ENCODE results near the gene PBX2.
A peak's percentile ranks its signal among the peaks of the same experiment; 100 is the strongest.
"Not testable (repeated sequence)": the region's sequence is repeated elsewhere in the genome, so short reads cannot be mapped to it uniquely, and the experiment has no call there.

The PBX2 gene

DNA sequence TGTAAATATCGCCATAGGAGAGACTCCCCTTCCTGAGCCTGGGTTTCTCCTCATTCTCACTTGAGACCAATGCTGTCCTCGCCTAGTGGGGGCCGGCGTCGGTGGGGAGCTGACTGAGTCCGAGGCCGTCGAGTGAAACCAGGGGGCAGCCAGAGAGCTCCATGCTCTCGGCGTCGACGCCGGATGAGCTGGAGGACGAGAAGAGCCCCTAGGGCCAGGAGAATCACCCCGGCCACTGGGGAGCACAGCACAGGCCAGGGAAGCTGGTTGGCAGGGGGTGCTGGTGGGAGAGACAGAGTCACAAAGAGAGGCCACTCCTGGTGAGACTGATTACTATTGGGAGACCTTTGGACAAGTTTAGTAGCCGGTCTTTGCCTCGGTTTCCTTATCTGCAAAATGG, 8.9 kb upstream of the PBX2 start:
- no peak for TF ChIP-seq POLR2AphosphoS5 (IDR thresholded peaks at IDR 0.05; ENCODE audit: low read depth, low read length)
- FAIRE-seq, result no peak

DNA sequence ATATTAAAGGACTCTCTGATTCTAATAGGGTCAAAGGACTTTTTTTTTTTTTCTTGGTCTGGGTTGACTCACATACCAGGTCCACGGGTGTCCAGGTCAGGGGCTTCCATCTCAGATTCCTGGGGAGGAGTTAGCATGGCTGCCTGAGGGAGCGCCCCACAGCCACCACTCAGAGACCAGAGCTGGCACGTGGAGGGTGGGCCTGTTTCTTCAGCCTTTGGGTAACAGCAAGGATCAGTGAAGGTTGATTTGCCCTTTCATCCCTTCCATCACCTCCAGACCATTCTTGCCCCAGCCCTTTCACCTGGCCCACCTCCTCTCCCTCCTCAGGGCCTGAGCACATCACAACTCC, 8.3 kb upstream of the PBX2 start:
- TF ChIP-seq TAF1 (IDR thresholded peaks at IDR 0.05; ENCODE audit: borderline replicate concordance, low read depth, low read length) (no peak), POLR2A (IDR thresholded peaks at IDR 0.05; ENCODE audit: low read depth, low read length) (no peak), POLR2AphosphoS5 (IDR thresholded peaks at IDR 0.05; ENCODE audit: low read depth, low read length) (no peak)
- DNase-seq (ENCODE audit: insufficient read length) (no peak), FAIRE-seq (no peak)

More for the DNA sequence above, 8.9 kb upstream of the PBX2 start:
- DNase-seq (ENCODE audit: insufficient read length), result no peak

DNA sequence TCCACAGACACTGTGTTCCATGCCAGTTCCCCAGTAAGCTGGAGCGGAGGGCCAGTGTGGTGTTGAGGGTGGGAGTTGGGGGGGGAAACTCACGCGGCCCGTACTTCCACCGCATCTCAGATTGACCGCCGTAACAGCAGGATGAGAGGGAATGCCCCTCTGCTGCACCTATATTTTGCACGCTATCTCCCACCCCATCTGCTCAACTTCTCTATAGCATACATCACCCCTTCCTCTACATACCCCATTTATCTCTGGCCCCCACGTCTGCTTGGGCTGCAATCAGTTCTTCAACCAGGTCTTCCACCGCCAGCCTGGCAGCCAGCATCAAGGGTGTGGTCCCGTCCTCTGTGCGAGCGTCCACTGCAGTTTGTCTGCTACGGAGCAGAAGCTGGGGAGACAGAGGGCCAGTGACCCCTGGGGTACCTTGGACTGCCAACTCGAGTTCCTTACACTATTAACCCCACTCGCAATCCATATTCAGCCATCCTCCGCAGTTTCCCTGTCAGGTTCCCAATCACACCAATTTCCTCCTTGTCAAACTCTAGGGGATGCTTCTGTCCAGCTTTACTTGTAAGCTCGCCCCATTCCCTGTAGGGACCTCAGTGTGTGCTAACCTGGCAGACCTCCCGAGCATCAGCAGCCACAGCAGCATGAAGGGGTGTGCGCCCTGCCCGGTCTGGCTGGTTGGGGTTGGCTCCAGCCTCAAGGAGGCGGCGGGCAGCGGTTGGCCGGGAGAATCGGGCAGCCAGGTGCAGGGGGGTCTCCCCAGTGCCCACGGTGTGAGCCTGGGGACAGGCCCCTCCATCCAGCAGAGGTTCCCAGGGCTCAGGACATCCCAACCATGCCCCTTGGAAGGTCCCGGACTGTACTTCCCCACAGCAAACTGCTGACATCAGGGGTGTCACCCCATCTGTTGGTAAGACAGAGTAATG, 6.9 kb upstream of the PBX2 start:
- no peak for DNase-seq (ENCODE audit: insufficient read length)
- FAIRE-seq, result no peak
- no peak for TF ChIP-seq TAF1 (IDR thresholded peaks at IDR 0.05; ENCODE audit: borderline replicate concordance, low read depth, low read length)
- TF ChIP-seq POLR2AphosphoS5 (IDR thresholded peaks at IDR 0.05; ENCODE audit: low read depth, low read length), result no peak
- no peak for TF ChIP-seq POLR2A (IDR thresholded peaks at IDR 0.05; ENCODE audit: low read depth, low read length)

DNA sequence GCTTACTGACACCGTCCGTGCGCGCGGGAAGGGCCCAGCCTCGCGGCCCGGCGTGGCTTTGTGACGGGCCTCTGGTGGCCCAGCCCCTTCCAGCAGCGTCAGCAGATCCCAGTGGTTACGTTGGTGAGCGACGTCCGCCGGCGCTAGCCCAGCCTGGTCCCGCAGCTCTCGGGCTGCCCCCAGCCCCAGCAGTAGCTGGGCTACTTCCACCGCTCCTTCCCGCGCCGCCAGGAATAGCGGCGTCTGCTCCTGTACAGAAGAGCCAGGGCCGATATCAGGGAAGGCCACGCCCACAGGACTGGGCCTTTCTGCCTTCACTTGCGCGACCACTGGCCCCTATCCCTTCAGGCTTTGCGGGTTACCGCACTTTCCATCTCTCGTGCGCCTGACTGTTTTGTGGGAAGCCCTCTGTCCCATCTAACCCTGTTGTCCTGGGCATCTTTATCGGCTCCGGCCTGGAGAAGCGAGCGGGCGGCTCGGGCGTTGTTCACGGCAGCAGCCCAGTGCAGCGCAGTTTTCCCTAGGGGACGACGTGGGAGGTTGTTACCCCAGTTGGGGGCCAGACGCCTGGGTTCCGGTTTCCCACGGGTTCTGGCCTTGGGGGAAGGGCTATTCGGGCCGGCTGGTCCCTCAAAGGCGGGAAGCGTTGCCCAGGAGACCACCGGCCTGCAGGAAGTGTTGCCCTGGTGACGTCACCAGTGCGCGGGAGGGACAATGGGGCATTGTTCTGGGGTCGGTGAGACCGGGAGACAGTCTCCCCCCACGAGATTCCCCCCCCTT, 6.1 kb upstream of the PBX2 start:
- DNase-seq (ENCODE audit: insufficient read length) (peak; percentile 65), FAIRE-seq (no peak)
- TF ChIP-seq TAF1 (IDR thresholded peaks at IDR 0.05; ENCODE audit: borderline replicate concordance, low read depth, low read length), result no peak
- TF ChIP-seq POLR2AphosphoS5 (IDR thresholded peaks at IDR 0.05; ENCODE audit: low read depth, low read length), result peak; percentile 71
- peak; percentile 70 for TF ChIP-seq POLR2A (IDR thresholded peaks at IDR 0.05; ENCODE audit: low read depth, low read length)

DNA sequence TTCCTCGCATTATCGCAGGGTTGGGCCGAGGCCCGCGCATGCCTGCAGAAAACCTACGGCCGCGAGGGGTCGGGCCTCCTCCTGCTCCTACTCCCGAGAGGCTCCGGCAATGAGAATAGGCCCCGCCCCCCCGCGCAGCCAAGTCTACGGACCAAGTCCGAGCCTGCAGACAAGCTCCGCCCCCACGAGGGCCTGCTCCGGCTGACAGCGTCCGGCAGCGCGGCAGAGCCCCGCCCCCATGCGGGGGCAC, 5.6 kb upstream of the PBX2 start:
- FAIRE-seq (peak; percentile 97), DNase-seq (ENCODE audit: insufficient read length) (peak; percentile 94)
- TF ChIP-seq POLR2AphosphoS5 (IDR thresholded peaks at IDR 0.05; ENCODE audit: low read depth, low read length), result no peak
- no peak for TF ChIP-seq TAF1 (IDR thresholded peaks at IDR 0.05; ENCODE audit: borderline replicate concordance, low read depth, low read length)

DNA sequence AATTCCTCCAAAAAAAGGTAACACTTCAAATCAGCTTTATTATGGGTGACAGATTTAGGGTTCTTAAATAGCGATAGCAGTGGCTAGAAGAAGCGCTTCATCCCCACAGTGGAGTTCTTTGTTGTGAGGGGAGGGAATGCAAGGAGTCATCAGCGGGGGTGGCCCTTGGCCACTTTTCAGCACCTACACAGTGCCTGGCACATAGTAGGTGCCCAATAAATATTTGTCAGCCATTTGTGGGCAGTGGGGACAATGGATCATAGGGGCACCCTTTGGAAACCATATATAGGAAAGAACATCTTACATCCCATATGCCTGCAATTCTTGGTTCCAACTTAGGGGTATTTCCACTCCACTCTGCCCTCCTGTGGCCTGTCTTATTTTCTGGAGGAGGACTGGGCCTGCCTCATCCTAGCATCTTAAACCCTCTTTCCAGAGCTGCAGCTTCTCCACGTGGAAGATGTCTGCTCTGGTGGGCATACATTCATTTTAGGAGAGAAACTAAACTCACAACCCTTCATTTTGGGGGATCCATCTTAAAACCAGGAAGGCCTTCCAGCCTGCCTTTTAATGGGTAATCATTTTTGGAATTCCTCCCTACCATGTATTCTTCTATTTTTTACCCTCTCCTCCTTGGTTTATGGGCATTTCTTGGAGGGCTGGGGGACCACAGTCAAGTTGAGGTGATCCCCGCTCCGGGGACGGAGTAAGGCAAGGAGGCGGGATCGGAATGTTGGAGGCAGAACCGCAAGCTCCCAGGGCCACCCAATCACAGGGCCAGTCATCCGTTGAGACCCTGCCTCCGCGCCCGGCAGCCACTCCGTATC, 5.0 kb upstream of the PBX2 start:
- DNase-seq (ENCODE audit: insufficient read length) (no peak), FAIRE-seq (no peak)

DNA sequence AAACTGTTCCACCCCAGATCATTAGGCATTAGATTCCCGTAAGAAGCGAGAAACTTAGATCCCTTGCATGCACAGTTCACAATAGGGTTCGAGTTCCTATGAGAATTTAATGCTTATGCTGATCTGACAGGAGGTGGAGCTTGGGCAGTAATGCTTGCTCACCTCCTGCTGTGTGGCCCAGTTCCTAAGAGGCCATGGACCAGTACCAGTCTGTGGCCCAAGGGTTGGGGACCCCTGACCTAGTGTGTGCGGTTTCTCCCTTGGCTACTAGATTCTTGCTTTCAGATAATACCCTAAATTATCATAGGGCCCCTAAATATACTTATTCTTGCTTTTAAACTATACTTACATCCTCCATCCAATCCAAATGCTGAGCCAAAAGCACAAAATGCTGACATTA, 4.4 kb upstream of the PBX2 start:
- DNase-seq (ENCODE audit: insufficient read length) (no peak), FAIRE-seq (no peak)
- TF ChIP-seq POLR2A (IDR thresholded peaks at IDR 0.05; ENCODE audit: low read depth, low read length), result no peak

More for the DNA sequence above, 5.0 kb upstream of the PBX2 start:
- TF ChIP-seq POLR2AphosphoS5 (IDR thresholded peaks at IDR 0.05; ENCODE audit: low read depth, low read length) (no peak), TAF1 (IDR thresholded peaks at IDR 0.05; ENCODE audit: borderline replicate concordance, low read depth, low read length) (no peak), POLR2A (IDR thresholded peaks at IDR 0.05; ENCODE audit: low read depth, low read length) (no peak)

DNA sequence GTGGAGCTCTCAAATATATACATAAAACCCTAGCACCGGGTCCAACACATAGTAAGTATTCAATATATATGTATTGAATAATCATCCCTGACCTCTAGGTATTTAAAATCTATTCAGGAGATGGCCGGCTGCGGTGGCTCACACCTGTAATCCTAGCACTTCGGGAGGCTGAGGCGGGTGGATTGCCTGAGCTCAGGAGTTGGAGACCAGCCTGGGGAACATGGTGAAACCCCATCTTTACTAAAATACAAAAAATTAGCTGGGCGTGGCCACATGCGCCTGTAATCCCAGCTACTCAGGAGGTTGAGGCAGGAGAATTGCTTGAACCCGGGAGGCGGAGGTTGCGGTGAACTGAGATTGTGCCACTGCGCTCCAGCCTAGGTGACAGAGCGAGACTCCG, 3.1 kb upstream of the PBX2 start:
- not testable (repeated sequence) for DNase-seq (ENCODE audit: insufficient read length); FAIRE-seq

DNA sequence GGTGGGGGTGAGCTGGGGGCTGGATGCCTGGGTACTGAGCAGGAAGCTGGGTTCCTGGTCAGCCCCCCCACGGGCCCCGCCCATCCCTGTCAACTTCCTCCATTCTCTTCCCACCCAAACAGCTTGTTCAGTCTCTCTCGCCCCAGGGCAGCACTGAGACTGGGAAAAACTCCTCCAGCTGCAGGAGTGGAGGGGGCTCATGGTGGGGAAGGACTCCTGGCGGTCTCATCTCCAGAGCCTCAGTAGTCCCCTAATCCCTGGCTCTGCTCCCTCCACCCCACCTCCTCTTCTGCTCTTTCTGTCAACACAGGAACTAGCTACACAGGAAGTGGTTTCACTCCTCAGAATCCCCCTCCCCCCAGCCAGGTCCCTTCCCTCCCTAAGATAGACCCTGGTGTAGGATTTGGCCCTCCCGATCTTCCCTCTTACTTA, 2.6 kb upstream of the PBX2 start, which contains the start of gene GPSM3:
Gene GPSM3, minus strand, starts transcription at position 36 of the 432 bp plus-strand sequence. CDS start 130 bp downstream, outside the sequence.
- TF ChIP-seq POLR2A (IDR thresholded peaks at IDR 0.05; ENCODE audit: low read depth, low read length) (no peak), TAF1 (IDR thresholded peaks at IDR 0.05; ENCODE audit: borderline replicate concordance, low read depth, low read length) (no peak), POLR2AphosphoS5 (IDR thresholded peaks at IDR 0.05; ENCODE audit: low read depth, low read length) (no peak)
- FAIRE-seq (peak; percentile 77), DNase-seq (ENCODE audit: insufficient read length) (no peak)

DNA sequence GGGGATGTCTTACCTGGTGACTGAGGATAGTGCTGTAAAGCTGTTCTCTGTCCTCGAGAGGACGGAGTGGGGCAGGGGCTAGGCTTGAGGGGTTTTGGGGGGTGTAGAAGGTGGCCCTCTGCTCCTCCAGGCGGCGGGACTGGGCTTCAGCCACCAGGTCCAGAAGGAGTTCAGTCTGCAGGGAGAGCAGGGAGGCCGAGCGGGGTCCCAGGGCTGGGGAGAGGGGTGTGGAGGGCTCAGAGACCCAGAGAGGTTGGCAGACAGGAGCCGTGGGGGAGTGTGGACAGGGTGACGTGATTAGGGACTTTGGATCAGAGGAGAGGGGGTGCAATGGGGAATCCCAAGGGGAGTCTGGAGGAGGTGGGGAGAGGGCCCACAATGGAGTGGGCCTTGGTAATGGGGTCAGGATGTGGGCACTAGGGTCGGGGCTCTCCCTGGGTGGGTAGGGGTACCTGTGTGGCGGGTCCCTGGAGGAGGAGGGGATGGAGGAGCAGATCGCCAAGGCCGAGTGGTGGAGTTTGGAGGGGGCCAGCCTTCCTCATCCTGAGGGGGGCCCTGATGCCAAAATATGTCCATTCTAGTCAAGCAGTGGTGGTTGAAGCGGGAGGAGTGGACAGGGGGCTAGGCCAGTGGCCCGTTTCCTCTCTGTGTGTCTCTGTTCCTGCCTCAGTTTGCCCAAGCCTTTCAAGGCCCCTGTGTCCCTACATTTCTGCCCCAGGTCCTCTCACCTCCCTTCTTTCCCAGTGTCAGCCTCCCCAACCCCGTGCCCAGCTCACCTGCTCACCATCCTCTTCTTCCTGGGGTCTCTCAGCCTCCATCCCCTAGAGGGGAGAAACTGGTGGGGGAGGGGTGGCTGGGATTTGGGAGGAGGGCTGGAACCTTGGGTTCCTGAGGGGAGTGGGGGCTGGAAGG, 1.9 kb upstream of the PBX2 start:
- no peak for FAIRE-seq
- peak; percentile 54; the same call in 1 of the 2 replicates for TF ChIP-seq POLR2AphosphoS5 (IDR thresholded peaks at IDR 0.05; ENCODE audit: low read depth, low read length)
- no peak for TF ChIP-seq POLR2A (IDR thresholded peaks at IDR 0.05; ENCODE audit: low read depth, low read length)
- DNase-seq (ENCODE audit: insufficient read length), result no peak
